ENCODE data around the gene ETV3. TPM values are rescaled to one million over a fixed set of nuclear protein-coding genes. Genes with fewer than 3 reads are reported as not detected.

The ETV3 gene
- total RNA-seq, 1 donor from 2014 or later = 31.8 TPM

GRCh38 chr1:157144509-157144908, 6.3 kb upstream of the ETV3 start:
- H3K27ac Mint-ChIP-seq = no peak overlapping the region
- TF ChIP-seq CTCF (IDR thresholded peaks at IDR 0.05; ENCODE audit: unreplicated experiment) = no peak
- no peaks in the 10 kb centered on the region for H3K9me3 Mint-ChIP-seq (ENCODE audit: low read depth)
- H3K4me1 Mint-ChIP-seq (ENCODE audit: low read depth) = peaks cover 4% of the 10 kb centered on the region
- H3K27me3 Mint-ChIP-seq = peaks cover 3% of the 10 kb centered on the region
- no peak overlapping the region for H3K4me3 Mint-ChIP-seq (ENCODE audit: low read depth)
- no peak for DNase-seq (ENCODE audit: low spot score, unreplicated experiment)
- H3K36me3 Mint-ChIP-seq (ENCODE audit: insufficient read depth) = no peaks in the 10 kb centered on the region

- H3K9me3 Mint-ChIP-seq (ENCODE audit: low read depth) = no peaks in the 10 kb centered on the region
- no peak for DNase-seq (ENCODE audit: low spot score, unreplicated experiment)
- no peak for TF ChIP-seq CTCF (IDR thresholded peaks at IDR 0.05; ENCODE audit: unreplicated experiment)
- no peak overlapping the region for H3K27ac Mint-ChIP-seq
- peaks cover 3% of the 10 kb centered on the region for H3K27me3 Mint-ChIP-seq
- no peaks in the 10 kb centered on the region for H3K36me3 Mint-ChIP-seq (ENCODE audit: insufficient read depth)
- peaks cover 8% of the 10 kb centered on the region for H3K4me1 Mint-ChIP-seq (ENCODE audit: low read depth)
- H3K4me3 Mint-ChIP-seq (ENCODE audit: low read depth) = no peak overlapping the region
Observed at GRCh38 chr1:157142765-157143423, 4.7 kb upstream of the ETV3 start.

- Mint-ChIP-seq H3K27ac (no peak overlapping the region), H3K36me3 (ENCODE audit: insufficient read depth) (no peaks in the 10 kb centered on the region), H3K4me3 (ENCODE audit: low read depth) (no peak overlapping the region), H3K27me3 (peaks cover 3% of the 10 kb centered on the region), H3K4me1 (ENCODE audit: low read depth) (peaks cover 15% of the 10 kb centered on the region), H3K9me3 (ENCODE audit: low read depth) (no peaks in the 10 kb centered on the region)
- DNase-seq (ENCODE audit: low spot score, unreplicated experiment) = no peak
- TF ChIP-seq CTCF (IDR thresholded peaks at IDR 0.05; ENCODE audit: unreplicated experiment) = no peak
Observed at GRCh38 chr1:157142201-157142600, 4.0 kb upstream of the ETV3 start.

GRCh38 chr1:157141212-157141855, 3.1 kb upstream of the ETV3 start:
- H3K4me1 Mint-ChIP-seq (ENCODE audit: low read depth) = peaks cover 24% of the 10 kb centered on the region
- no peak for DNase-seq (ENCODE audit: low spot score, unreplicated experiment)
- H3K9me3 Mint-ChIP-seq (ENCODE audit: low read depth) = no peaks in the 10 kb centered on the region
- peaks cover 2% of the 10 kb centered on the region for H3K36me3 Mint-ChIP-seq (ENCODE audit: insufficient read depth)
- no peak for TF ChIP-seq CTCF (IDR thresholded peaks at IDR 0.05; ENCODE audit: unreplicated experiment)
- no peak overlapping the region for H3K4me3 Mint-ChIP-seq (ENCODE audit: low read depth)
- H3K27ac Mint-ChIP-seq = peak overlapping the region; percentile 23
- H3K27me3 Mint-ChIP-seq = peaks cover 3% of the 10 kb centered on the region

- no peak for TF ChIP-seq CTCF (IDR thresholded peaks at IDR 0.05; ENCODE audit: unreplicated experiment)
- Mint-ChIP-seq H3K36me3 (ENCODE audit: insufficient read depth) (peaks cover 6% of the 10 kb centered on the region), H3K4me1 (ENCODE audit: low read depth) (peaks cover 25% of the 10 kb centered on the region), H3K4me3 (ENCODE audit: low read depth) (peak overlapping the region; percentile 98), H3K27ac (no peak overlapping the region), H3K27me3 (peaks cover 3% of the 10 kb centered on the region), H3K9me3 (ENCODE audit: low read depth) (no peaks in the 10 kb centered on the region)
- DNase-seq (ENCODE audit: low spot score, unreplicated experiment) = no peak
Observed at GRCh38 chr1:157140063-157140588, 1.9 kb upstream of the ETV3 start.
